ENCODE results near the gene GRID1.

Gene GRID1

DNA sequence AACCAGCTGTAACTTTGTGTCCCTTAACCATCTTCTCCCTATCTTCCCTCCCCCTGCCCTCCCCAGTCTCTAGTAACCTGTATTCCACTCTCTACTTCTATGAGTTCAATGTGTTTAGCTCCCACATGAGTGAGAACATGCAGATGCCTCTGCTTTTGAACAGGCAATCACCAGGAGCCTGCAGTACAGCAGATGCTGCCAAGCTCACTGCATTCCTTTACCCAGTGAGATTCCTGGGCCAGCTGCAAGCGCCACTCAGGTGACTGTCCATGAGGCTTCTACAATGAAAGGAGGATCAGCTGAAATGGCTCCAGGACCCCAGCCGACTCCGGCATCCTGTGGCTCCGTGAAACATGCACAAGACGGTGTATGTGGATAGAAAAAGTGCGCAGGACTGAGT lies 15.7 kb downstream of the GRID1 start:
- DNase-seq: no peak

DNA sequence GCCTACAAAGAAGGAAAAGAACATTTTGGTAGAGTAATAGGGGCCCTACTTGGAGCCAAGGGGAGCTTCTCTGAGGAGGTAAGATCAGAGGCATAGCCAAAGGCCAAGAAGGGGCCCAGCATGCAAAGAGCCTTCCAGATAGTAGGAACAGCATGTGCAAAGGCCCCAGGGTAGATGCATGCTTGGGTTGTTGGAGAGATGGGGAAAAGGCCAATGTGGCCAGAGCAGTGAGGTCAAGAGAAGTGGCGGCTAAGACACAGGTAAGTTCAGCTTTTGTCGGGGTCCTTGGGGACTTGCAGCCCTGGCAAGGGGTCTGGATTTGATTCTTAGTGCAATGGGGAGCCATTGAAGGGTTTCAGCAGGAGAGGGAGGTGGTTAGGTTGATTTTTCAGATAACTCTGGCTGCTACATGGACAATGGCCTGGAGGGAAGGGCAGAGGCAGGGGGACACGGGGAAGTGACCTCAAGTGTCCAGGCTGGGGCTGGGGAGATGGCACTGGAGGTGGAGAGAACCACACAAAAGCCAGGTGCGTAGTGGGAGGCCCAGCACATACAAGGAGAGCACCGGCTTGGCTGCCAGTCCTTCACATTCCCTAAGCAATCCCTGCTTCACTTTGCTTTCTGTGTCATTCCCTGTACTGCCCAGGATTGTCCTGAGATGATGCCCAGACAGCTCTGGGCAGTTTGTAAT lies 16.5 kb downstream of the GRID1 start:
- no peak for DNase-seq

DNA sequence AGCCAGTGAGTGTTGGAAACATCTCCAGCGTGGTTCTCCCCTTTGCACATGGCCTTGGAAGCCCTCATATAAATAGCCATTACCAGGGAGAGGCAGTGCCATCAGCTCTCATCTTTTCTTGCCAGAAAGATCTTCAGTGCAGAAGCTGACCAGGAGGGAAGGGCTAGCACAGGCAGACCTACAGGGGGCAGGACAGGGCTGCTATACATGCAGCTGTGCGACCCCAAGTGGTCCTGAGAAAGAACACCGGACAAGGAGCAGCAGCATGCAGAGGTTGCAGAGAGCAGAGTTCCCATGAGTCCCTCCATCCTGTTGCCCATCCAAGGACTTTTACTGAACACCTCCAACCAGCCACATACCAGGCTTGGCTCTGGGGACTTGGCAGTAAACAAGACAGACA lies 17.1 kb downstream of the GRID1 start:
- DNase-seq: no peak

DNA sequence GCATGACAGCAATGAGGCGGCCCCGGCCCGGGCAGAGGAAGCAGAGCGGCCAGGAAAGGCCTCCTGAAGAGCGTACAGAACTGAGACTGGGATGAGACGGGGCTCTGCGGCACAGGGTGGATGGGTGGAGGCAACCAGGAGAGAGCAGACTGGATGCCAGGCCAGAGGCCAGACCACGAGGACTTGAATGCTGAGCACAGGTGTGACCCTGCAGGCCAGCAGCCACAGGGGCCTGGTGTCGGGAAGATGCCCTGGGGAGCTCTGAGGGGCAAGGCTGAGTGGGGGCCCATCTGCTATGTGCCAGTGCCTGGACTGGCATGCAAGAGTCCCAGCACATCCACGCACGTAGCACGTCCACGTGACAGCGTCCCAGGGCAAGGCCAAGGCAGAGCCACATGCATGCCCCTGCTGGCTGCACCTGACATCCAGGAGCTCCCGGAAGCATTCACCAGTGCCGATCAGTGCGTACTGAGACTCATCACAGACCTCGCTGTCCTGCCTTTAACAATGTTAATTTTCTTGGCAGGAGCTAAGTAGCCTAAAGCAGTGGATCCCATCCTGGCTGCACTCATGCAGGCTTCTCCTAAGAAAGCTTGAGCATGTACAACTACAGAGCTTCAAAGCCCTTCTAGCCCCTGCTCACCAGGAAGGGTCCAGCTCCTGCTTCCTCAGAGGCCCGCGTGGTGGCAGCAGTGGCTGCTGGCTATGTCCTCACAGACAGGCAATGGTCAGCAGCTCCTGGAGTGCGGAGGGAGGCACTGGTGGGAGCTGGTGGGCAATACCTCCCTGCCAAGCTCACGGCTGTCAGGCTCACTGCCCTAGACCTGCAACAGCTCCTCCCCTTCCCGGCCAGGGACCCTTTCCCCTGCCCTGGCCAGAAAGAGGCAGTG lies 18.0 kb downstream of the GRID1 start:
- no peak for DNase-seq

DNA sequence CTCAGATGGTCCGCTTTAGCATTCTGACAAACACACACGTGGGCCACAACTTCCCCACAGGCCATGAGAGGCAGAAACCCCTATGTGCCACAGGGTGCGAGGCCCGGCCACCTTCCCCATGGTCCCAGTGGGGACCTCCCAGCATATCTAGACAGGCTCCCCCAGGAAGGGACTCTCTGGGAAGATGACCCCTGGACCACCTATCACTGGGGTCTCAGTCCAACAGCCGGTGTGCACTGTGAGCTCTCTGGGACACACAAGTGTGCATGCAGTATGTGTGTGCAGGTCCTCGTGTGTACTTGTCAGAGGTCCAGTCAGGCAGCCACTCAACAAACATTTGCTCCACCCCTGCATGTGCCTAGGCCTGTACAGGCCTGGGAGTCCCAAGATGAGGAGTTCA lies 18.7 kb downstream of the GRID1 start:
- no peak for DNase-seq

DNA sequence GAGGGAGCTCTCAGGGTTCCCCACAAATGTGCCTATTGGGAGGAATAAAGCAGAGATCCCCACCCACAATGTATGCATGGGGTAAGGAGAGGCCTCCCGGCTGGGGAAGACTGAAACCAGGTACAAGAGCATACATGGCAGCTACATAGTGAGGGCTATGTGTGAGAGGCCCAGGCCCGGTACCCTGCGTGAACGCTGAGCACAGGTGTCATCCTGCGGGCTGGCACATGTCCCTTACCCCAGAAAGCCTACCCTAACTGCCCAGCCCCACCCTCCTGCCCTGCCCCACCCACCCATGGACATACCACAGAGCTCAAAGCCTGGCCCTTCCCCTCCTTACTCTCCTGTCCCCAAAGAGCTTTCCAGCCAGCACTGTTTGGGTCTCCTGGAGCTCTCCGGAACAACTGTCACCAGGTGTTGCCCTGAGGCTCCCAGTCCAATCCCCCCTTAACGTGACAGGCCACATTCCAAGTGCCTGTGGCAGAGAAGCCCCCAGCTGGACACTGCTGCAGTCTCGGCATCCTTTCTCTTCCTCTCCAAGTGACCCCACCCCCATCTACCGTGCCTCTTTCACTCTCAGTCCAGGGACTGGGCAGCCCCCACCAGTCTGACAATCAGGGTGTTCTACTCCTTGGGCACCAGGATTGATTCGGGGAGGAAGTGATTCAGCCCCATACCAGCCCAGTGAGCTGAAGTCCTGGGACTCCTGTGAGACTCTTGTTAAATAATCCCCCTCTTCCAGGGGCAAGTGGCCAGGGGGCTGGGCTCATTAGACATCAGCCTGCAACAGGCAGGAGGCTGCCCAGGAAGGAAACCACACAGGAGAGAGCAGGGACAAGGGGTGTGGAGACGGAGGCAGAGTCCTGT lies 19.6 kb downstream of the GRID1 start:
- no peak for DNase-seq

DNA sequence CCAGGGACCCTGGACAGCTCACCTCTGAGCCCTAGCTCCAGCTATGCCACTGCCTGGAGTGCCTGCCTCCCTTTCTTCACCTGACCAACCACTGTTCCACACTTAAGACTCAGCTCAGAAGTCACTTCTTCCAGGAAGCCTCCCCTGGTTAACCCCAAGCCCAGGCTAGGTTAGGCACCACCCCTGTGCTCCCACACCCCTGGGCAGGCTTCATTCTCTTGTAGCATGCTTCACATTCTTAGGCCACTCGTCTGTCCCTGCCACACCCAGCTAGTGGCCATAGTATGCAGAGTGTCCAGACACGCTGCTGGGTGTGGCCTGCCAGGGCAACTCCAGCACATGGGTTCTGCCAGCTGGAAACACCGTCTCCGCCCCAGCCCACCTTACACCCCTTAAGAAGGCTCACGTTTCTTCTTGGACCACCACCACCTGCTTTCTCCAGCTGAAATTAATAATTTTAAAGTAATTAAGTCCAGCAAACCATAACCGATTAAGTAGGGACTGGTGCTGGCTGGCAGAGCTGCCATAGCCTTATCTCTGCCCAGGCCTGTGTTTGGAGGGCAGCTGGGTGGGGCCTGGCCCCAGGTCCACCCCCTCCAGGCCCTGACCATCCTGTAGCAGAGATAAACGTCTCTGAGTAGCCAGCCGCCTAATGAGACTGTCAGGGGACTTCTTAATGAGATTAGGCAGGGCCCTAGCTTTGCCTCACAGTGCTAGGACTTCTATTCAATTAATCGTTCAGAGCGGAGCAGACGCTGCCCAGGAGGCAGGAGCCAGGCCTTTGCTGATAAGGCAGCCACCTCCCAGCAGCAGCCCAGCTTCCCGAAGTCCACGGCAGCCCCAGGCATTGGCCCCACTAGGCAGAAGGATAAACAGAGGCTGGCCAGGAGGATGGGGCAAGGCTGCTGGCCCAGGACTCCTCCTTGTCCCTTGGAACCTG lies 20.5 kb downstream of the GRID1 start:
- DNase-seq: no peak

DNA sequence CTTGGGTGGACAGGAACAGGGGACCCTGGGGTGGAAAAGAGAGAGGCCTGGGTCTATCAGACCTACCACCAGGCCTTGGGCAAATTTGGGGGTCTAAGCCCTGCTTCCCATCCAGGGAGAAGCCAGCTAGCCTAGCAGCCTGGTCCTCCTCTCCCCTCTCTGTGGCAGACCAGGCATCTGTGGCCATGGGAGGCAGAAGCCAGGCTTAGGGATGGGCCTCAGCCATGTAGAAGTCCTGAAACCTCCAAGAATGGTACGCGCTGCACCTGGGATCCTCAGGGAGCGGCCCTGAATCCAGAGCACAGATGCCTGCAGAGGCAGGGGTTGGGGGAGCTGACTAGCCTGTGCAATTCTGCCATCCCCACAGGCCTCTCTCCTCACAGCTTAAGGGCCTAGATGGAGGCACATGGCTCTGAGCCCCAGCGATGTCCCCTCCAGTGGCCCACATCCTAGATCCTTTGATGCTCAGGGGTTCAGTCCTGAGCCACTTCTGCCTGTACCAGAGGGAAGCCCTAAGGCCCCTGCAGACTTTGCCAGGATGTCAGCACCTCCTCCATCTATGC lies 21.2 kb downstream of the GRID1 start:
- DNase-seq: no peak

DNA sequence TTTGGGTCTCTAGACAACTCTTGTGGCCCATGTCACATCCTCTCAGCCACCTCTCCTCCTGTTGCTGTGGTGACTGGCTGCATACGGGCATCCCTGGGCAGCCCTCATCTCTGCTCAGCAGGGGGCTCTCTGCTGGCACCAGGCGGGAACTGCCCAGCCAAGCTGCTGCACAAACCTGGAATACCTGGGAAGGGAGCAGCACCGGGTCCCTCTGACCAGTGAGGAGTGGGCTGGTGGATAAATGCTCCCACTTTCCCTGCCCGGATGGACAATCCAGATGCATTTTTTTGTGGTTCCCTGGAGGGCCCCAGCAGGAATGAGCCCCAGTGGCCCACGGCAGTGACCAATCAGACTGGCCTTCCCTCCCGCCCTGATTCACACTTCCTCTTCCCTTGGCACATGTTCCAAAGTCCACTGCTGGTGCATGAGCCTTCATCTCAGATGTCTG lies 21.9 kb downstream of the GRID1 start:
- DNase-seq: no peak

DNA sequence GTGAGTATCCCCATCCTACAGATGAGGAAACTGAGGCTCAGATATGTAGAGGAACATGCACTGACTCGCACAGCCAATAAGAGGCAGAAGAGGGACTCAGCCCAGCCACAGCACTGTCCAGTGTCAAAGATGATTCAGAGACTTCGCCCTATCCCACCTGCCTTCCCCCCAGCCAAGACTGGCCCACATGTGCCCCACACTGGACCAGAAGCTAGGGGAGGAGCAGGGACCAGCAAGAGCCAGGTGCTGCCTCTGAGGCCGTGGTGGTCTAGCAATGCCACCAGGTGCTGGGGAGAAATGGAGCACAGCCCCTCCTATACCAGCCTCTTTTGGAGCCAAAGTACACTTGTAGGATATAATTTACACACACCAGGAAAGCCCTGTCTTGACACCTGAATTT lies 22.3 kb downstream of the GRID1 start:
- DNase-seq: no peak

DNA sequence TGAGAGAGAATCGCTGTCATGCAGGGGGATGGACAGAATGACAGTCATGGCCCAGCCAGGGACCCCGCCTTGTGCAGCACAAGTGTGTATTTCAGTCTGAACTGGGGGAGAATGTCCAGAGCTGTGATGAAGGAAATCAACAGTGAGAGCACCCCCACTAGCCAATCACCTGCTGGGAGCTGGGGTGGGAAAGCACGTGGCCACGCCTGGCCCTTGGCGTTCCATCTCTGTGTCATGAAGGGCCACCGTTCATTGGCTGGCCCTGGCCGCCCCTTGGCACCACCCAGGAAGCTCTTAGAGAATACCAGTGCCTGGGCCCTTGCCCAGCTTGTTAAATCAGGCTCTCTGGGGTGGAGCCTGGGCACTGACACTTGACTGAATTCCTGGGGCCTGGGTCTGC lies 22.8 kb downstream of the GRID1 start:
- DNase-seq: no peak

DNA sequence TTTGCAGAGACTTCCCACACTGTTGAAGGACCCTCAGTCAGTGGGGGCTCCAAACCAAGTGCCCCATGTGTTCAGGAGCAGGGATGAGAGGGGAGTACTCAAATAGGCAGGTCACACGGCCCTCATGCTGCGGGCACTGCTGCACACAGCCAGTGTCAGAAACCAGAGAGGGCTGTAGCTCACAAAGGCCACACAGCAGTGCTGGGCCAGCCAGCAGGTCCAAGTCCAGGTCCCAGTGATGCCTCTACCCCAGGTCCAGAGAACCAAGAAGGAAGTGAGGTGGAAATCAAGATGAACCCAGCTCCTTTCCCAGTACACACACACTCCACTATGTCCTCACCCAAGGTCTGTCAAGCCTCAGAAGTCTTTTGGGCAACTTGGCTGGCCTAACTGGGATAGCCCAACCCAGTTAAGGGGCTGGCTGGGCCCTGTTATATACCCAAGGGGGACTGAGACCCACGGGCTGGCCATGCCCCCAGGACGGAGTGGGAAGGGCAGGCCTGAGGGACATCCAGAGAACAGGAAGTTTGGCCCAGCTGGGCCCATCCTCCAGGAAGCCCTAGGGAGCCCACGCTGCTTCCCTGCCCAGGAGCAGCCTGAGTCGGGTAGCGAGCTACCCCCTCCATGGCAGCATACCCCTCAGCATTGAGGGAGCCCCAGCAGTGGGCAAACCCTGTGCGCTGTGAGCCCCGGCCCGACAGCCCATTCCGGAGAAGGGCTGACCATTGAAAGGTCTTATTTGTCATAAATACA lies 24.3 kb downstream of the GRID1 start:
- DNase-seq: no peak

DNA sequence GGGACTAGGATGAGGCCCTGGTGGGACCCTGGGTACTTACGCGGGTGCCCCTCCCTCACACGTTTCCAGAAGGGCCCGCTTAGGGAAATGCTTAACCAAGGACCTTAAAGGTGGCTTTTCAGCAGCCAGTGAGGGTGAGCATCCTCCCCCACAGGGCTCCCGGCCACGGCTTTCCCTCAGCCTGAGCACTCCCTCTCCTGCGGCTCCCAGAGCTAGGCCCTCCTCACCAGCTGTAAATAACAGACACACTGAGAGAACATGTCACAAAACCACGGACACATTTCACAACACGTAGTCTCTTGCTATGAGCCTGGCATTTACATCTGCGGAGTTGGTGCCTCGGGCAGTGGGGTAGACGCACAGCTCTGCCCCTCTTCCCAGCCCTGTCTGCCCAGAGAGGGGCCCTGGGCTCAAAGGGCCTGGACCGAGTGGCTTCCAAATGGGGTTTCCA lies 25.2 kb downstream of the GRID1 start:
- DNase-seq: no peak

DNA sequence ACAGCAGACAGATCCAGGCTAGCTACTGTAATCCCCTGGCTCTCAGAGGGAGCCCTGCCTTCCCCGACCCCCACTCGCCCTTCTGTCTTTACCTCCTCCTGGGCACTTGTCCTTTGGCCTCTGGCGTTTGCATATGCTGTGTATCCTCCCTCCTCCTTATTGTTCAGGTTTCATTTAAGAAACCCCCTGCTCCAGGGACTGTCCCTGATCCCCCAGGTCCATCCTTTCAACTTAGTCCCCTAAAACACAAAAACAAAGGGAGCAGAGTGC lies 25.7 kb downstream of the GRID1 start:
- DNase-seq: no peak

DNA sequence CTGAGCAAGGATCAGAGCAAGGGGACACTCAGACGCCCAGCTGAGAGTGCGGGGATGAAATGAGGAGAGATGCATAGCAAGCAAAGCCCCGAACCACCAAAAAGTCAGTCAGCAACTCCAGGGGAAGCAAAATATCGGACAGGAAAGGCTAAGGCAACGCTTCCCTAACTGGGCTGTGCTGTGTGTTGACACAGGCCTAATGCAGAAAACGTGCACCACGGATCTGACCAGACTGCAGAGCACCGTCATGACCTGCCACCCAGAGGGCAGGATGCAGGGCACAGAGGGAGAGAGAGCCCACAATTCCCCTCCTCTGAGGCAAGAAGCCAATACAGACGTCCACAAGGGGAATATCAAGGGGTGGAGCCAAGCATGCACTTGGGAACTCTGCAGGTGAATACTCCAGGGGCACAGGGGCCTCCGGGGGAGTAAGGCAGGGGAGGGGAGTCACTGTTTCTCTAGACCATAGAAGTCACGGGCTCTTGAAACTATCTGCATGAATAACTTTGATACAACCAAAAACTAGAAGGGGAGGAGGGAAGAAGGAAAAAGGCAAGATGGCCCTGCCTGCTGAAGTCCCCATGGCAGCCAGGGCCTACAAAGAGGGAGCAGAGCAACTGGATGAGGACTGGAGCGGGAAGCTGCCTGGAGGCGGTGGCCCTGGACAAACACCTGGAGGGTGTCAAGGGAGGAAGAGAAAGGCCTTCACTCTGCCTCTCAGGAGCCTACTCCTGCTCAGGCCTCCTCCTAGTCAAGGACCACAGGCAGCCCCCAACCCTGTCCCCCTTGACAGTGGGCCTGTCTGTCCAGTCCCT lies 26.2 kb downstream of the GRID1 start:
- no peak for DNase-seq

DNA sequence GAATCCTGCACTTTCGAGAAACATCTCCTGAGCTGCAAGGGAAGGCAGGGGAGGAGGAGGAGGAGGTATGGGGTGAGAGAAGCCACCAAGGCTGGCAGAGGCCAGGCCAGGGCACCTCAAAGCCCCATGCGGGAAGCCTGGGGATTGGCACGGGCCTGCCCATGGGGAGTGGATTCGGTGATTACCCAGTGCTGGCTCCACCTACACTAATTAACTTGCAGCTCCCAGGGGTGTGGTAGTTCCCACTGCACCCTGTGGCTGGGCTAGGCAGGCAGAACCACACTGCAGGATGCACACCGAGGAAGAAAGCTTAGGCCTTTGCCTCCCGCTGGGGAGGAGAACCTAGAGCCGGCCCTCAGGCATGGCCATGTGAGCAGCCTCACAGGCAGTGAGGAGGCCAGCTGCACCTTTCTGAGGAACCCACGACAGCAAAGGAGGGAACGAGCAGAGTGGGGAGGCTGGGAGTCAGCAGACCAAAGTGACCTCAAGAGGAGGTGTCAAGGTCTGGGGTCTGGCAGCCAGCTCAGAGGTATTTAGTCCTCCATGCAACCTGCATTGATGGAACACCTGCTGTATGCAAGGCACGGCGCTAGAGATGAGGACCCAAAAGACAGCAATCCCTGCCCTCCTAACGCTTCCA lies 27.2 kb downstream of the GRID1 start:
- DNase-seq: no peak

DNA sequence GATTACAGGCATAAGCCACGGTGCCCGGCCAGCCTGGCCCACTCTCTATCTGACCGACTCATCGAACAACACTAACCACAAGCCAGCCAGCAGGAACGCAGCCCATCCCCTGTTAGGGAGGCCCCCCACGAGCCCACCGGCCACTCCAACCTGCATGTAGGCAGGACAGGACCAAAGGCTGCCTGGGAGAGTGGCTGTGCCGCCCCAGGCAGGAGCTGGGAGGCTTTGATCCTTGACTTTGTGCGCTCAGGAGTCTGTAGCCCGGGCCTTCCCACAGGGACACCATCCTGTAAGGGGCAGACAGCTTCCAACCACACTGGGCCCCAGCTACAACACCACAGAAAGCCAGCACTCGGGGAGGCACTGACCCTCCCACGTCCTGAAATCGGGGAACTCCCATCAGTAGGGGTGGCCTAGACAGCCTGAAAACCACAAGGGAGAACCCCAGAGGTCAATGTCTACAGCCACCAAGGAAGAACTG lies 29.4 kb downstream of the GRID1 start:
- DNase-seq: no peak

DNA sequence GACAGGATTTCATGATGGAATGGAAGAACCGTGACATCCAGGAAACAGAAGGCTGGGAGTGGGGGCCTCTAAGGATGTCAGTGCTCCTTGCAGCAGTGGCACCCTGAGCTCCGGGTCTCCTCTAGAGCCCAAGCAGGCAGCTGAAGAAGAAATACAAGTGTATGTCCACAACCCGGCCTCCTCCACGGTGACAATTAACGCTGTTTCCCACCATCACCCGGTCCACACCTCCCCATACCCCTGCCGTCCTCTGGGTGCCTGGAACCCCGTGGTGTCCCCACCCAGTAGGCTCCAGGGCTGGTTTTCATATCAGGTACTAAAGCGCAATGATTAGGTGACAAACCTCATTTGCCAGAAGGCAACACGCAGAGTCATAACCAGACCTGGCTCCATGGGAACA lies 30.3 kb downstream of the GRID1 start:
- no peak for DNase-seq

DNA sequence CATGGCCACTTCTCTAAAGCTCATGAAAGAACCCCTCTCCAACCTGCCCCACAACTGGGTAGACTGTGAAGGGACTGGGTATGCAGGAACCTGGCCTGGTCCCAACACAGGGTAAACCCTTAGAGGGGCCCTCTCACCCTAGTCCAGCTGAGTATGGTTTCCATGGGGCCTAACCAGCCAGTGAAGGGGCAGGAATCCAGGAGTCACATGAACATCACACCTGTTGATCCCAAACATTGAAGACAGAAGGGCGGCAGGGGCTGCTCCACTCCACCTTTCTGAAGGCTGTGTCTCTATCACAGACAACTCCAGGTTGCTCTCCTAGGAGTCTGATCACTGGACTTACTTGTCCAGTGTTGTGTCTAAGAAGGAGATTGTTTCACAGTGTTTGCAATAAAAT lies 30.8 kb downstream of the GRID1 start:
- no peak for DNase-seq

DNA sequence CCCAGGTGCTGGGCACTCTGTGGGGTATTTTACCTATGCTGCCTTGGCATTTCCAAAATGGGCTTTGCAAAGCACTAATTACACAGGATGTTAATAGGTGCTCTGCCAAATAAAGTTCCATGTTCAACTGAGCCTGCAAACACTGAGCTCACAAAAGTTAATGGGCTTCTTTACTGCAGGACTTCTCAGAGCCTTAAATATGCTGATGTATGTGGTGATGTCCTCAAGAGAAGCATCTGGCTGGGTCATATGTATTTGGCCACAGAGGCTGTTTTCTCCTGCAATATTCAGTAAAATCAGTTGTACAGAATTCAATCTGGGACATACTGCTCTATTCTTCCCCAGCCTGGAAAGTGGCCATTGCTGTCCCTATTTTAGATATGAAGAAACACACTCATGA lies 31.3 kb downstream of the GRID1 start:
- DNase-seq: no peak
